HL-60 (cell line): Measurements from ENCODE around the gene HMOX2.

ENCODE experiments used
- CTCF ChIP-seq: IDR thresholded peaks from one replicate; pipeline ENCODE4 v1.5.1; 2011; ENCODE audit warnings: low read length, control low read depth, inconsistent platforms; ENCODE audit not compliant: insufficient read depth
- GABPA ChIP-seq: IDR thresholded peaks from 2 replicates; pipeline ENCODE4 v1.6.1; 2012; ENCODE audit warnings: low read depth
- POLR2AphosphoS5 ChIP-seq: IDR thresholded peaks from 2 replicates; pipeline ENCODE4 v1.6.1; 2012; ENCODE audit warnings: low read depth
- REST ChIP-seq: IDR thresholded peaks from 2 replicates; pipeline ENCODE4 v1.6.1; 2012; ENCODE audit warnings: low read depth; ENCODE audit not compliant: insufficient replicate concordance
- SPI1 ChIP-seq: IDR thresholded peaks from 2 replicates; pipeline ENCODE4 v1.6.1; 2012; ENCODE audit warnings: low read depth, mild to moderate bottlenecking, borderline replicate concordance

- TF ChIP-seq CTCF: peak; percentile 21
- no peak for TF ChIP-seq REST
- no peak for TF ChIP-seq SPI1
- TF ChIP-seq POLR2AphosphoS5: no peak
- no peak for TF ChIP-seq GABPA
Measured at GRCh38 chr16:4477966-4478365, 1.8 kb downstream of the HMOX2 start.
